Measurements from ENCODE around the gene UBE3A.

GRCh38 chr15:25468611-25469010 is 29.8 kb upstream of the UBE3A start:
- TF ChIP-seq POLR2AphosphoS5 (IDR thresholded peaks at IDR 0.05; ENCODE audit: low read depth, low read length): no peak
- TF ChIP-seq POLR2A (IDR thresholded peaks at IDR 0.05; ENCODE audit: low read depth, low read length): no peak
- no peak for TF ChIP-seq SPI1 (IDR thresholded peaks at IDR 0.05; ENCODE audit: low read depth, low read length)
- TF ChIP-seq TAF1 (IDR thresholded peaks at IDR 0.05; ENCODE audit: low read depth, low read length): no peak
